Measurements from ENCODE around the gene TCN1. TPM values are rescaled to one million over a fixed set of nuclear protein-coding genes. Genes with fewer than 3 reads are reported as not detected.
A peak's percentile ranks its signal among the peaks of the same experiment; 100 is the strongest.
"Not testable (repeated sequence)": the region's sequence is repeated elsewhere in the genome, so short reads cannot be mapped to it uniquely, and the experiment has no call there.

The TCN1 gene
- total RNA-seq, 1 donor from 2014 or later = not detected

DNA sequence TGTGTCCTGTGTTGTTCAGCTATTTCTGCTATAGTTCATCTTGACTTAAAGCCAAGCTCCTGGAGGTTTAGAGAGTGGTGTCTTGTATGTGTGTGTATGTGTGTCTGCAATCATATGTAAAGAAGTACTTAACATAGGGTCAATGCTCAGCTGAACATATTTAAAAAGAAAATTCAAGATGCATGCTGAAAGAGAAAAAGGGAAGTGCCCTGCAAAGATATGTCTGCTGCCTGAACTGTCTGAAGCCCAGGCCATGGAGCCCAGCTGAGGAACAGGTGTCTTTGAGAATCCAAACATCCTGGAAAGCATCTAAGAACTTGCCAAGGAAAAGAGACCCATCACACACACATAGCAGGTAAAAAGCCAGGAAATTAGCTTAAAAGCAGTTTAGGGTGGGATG lies 6.6 kb downstream of the TCN1 start:
- FAIRE-seq (no peak), DNase-seq (ENCODE audit: low spot score in 2 of 2) (no peak)

DNA sequence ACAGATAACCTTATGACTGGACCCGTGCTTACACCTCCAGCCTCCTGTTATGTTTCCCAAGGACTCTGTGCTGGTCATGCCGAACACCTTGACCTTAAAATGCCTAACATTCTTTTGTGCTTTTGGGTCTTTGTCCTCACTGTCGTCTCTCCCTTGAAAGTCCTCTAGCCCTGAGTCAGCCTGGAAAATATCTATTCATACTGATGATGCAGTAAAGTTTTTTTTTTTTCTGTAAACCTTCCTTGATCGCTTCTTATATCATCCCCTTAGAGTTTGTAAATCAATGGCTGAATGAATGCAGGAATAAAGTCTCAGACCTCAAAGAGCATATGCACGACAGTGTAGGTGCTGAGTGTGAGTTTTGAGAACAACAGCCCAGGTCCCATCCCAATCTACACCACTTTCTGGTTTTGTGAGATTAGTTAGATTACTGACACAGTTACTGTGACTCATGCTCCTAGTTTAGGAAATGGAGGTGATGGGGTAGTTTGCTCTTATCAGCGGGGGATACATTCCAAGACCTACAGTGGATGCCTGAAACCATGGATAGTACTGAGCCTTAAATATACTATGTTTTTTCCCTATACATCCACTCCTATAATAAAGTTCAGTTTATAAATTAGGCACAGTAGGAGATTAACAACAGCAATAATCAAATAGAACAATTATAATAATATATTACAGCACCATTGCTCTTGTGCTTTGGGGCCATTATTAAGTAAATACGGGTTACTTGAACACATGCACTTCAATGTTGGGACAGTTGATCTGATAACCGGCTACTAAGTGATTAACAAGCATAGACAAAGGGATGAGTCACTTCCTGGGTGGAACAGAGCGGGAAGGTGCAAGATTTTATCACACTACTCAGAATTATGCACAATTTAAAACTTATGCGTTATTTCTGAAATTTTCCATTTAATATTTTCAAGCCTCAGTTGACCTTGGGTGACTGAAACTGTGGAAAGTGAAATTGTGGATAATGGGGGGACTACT lies 8.6 kb downstream of the TCN1 start:
- DNase-seq (ENCODE audit: low spot score in 2 of 2) = no peak
- FAIRE-seq = no peak

DNA sequence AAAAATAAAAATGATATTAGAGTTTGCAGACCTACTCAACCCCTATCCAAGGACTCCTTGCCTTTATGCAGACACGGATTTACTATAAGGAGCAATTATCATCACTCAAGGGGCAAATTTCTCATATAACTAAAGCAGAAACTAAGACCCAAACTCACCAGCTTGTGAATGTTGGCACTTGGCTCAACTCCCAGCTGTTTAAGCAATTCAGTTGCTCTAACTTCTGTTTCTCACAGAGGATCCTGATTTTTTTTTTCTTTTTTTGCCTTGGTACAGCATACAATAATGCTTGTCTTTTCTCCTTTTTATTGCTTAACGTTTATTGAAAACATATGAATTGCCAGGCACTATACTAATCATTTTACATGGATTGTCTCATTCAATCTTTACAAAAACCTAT lies 11.4 kb downstream of the TCN1 start:
- FAIRE-seq (no peak), DNase-seq (ENCODE audit: low spot score in 2 of 2) (no peak)

DNA sequence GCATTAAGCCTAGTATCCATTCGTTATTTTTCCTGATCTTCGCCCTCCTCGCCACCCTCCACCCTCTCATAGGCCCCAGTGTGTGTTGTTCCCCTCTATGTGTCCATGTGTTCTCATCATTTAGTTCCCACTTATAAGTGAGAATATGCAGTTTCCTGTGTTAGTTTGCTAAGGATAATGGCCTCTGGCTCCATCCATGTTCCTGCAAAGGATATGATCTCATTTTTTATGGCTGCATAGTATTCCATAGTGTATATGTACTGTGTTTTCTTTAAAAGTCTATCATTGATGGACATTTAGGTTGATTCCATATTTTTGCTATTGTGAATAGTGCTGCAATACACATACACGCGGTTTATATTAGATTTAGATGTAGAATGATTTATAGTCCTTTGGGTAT lies 14.9 kb downstream of the TCN1 start:
- FAIRE-seq; DNase-seq (ENCODE audit: low spot score in 2 of 2): not testable (repeated sequence)

DNA sequence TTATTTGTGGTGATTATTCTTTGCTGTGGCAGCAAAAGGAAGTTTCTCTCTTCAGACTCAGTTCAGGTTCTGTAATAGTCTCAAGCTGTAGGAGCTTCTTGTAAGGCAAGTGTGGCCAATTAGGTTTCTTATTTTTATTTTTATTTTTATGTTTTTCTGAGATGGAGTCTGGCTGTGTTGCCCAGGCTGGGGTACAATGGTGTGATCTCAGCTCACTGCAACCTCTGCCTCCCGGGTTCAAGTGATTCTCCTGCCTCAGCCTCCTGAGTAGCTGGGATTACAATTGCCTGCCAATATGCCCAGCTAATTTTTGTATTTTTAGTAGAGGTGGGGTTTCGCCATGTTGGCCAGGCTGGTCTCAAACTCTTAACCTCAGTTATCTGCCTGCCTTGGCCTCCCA lies 16.7 kb downstream of the TCN1 start:
- not testable (repeated sequence) for FAIRE-seq; DNase-seq (ENCODE audit: low spot score in 2 of 2)

DNA sequence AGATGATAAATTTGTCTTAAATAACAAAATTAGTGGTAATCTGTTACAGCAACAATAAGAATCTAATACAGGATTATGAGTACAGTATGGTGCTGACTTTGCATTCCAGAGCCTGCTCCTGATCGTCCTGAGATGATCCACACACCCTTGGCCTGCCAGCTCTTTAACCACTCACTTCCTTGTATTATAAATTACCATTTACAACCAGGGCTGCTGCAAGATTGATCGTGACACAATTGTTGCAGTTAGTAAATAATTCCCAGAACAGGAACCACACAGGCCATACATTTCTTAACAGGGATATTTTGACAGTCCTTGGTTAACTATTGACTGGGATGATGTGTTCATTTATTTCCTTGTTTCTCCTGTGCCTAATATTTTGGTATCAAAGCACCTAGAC lies 17.2 kb downstream of the TCN1 start:
- FAIRE-seq = no peak

DNA sequence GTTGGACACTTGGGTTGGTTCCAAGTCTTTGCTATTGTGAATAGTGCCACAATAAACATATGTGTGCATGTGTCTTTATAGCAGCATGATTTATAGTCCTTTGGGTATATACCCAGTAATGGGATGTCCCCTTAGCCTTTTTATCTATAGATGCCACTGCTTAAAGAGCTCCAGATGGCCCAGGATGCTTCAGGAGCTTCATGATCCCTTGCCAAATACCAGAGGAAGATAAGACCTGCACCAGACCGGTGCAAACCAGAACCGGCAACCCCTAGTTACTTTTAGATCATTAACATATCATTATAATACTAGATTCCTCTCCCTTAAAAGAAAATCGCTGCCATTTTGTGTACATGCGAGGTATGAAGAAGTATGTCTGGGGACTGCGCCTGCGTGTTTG lies 17.8 kb downstream of the TCN1 start:
- not testable (repeated sequence) for DNase-seq (ENCODE audit: low spot score in 2 of 2); FAIRE-seq

More for the DNA sequence above, 17.2 kb downstream of the TCN1 start:
- no peak for DNase-seq (ENCODE audit: low spot score in 2 of 2)

DNA sequence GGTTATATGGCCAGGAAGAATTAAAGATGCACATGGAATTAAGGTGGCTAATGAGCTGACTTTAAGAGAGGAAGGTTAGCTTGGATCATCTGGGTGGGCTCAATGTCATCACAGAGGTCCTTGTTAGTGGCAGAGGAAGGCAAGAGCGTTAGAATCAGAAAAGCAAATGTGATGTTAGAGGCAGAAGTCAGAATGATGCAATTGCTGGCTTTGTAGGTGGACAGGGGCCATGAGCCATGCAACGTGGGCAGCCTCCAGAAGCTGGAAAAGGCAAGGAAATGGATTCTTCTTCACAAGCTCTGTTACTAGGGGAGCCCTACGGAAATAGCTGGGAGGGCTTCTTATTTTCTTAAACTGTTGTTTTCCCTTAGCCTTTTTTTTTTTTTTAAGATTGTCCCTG lies 18.7 kb downstream of the TCN1 start:
- FAIRE-seq (no peak), DNase-seq (ENCODE audit: low spot score in 2 of 2) (no peak)

DNA sequence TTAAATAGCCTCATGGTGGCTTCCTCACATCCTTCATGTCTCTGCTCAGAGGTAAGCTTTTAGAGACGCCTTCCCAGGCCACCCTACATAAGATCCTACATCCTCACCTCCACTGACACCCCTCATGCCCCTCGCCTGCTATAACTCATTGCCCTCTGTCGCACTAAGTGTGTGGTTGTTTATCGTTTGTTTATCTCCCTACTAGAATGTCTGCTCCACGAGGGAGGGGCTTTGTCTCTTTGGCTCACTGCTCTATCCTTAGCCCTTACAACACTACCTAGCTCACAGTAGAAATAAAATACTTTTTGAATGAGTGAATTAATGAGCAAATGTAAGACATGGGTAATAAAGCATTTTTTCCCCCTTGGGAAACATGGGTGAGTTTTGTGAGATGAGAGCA lies 19.7 kb downstream of the TCN1 start:
- DNase-seq (ENCODE audit: low spot score in 2 of 2) (no peak), FAIRE-seq (no peak)

DNA sequence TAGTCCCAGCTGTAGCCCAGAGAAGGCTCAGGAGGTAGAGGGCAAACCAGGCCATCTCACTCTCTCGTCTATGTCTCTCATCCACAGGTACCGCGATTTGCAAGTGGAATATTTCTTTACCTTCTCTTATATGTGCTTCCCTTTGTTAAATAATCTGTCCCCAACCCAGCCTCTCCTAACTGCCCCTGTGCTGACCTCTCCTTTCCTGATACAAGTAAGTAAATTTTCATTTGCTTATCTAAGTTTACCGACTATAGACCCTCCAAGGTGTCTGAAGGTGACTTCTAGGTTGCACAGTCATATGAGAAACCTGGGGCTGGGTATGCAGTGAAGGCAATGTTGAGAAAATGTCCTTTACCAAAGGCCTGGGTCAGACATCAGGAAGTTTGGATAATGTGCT lies 20.9 kb downstream of the TCN1 start, which contains the start of gene CBLIF:
Gene CBLIF (minus strand): TSS at position 101 of the 400 bp plus-strand sequence. CDS start 46 bp downstream, at position 55.
- DNase-seq (ENCODE audit: low spot score in 2 of 2) = no peak
- FAIRE-seq = no peak

DNA sequence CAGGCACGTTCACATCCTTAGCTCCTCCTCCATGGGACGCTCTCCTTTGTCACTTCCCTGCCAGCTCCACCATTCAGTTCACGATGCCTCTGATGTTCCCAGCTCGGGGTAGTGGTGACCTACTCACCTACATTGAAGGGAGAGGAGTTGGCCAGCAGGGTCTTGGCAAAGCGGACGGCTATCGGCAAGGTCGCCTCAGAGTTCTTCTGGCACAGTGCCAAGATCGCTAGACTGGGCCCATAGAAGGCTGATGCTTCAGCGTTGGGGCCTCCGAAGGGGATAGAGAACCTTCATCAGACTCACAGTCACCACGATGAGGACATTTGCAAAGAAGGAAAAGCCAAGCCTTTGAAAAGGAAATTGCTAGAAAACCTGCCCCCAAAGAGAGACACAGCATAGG lies 24.0 kb downstream of the TCN1 start:
- FAIRE-seq (no peak), DNase-seq (ENCODE audit: low spot score in 2 of 2) (no peak)

DNA sequence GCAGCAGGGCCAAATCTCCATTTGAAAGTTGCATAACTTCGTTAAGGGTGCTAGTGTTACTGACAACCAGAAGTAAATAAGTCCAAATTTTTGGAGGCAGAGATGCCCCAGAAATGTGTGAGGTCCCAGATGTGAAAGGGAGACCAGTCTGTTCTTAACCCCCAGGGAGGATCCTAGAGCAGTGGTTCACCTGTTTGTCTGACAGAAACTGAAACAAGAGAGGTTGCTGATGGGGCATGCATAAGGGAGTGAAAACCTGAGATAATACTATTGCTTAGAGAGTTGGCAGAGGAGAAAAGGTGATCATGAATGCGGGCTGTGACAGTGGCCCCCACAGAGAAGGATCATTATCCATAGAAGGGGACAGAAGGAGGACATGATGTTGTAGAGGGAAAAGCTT lies 24.8 kb downstream of the TCN1 start:
- FAIRE-seq (no peak), DNase-seq (ENCODE audit: low spot score in 2 of 2) (no peak)

DNA sequence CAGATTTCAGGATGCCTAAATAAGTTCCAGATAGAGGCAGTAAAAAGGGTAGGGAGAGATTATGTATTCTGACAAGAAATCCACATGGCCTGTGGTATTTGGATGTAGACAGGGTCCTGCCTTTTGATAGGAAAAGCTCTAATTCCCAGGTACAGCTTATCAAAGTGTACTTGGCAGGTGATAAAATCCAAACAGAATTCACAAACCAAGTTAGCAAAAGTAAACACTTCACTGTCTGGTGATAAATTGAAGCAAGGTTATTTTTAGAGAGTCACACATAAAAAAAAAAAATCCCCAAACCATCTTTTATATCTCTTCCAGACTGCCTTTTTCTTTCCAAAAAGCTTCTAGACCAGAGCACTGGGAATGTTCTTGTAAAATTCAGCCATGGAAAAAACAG lies 26.7 kb downstream of the TCN1 start:
- DNase-seq (ENCODE audit: low spot score in 2 of 2) = no peak
- no peak for FAIRE-seq

DNA sequence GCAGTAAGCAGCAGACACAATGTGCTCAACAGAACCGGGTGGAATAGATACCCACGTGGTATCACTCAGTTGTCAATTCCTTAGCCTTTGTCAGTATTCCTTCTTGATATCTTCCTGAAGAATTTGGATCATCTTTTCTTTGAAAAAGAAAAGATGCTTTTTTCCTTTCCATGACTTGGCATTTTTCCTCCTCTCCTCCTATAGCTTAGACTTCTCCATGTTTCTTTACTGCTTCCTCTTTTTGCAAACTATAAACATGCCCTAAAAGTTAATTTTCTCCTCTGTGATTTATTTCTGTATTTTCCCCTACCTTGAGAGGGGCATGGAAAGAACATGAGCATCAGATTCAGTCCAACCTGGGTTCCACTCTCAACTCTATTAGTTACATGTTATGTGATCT lies 32.7 kb downstream of the TCN1 start:
- FAIRE-seq (no peak), DNase-seq (ENCODE audit: low spot score in 2 of 2) (no peak)

DNA sequence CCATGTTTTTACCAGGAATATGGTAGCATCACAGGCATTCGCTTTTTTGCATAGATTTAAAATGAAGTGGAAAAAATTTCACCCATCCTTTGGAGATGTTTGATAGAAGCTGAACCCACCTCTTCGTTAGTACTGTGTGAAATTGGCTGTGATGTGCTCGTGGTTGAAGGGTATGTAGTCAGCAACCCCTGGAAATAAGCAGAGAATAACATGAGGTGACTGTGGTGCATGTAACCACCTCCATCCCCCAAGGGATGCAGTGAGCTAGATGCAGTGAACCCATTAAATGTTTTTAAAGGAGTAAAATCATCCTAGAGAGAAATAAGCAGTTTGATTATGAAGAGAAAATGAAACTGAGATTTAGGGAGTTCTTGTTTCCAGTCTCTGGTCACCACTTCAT lies 36.9 kb downstream of the TCN1 start:
- FAIRE-seq (no peak), DNase-seq (ENCODE audit: low spot score in 2 of 2) (no peak)

DNA sequence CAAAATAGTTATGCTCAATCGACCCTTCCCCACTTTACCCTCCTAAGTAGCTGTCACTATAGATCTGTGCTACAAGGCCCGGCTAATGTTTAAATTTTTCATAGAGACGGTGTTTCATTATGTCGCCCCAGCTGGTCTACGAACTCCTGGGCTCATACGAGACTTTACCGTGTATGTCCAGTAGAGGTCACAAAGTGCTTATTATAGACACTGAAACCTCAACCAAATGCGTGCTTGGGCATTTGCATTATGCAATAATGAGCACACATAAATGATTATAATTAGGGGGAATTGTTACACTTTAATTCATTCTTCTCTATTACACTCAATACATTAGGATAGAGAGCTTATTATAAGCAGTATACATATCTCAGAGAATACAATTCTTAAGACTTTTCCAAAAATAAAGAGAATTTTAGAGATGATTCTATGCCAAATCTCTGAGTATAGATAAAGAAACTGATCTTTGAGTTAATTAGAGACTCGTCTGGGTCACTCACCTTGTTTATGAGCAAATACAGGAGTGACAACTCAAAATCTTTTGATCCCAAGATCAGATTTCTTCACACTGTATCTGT lies 43.2 kb downstream of the TCN1 start:
- DNase-seq (ENCODE audit: low spot score in 2 of 2) = peak in 1 of 2 donors; percentile 30
- peak; percentile 3 for FAIRE-seq

DNA sequence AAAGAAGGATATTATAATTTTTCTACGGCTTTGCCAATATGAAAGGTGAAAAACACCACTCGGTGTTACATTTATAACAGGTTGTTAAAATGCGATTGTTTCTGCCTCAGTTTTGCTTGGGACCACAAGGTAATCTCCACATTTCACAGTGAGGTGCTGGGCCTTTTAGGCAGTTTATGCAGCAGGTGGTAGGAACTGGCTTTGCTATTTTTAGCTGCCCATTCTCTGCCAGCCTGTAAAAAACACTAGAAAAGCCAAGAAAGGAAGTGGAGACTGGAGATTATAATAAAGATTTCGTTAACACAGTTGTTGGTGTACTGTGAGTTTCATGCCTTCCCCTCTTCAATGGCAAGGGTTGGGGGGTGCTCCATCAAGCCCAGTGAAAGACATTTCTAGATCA lies 47.7 kb downstream of the TCN1 start:
- DNase-seq (ENCODE audit: low spot score in 2 of 2) = no peak
- FAIRE-seq = no peak

DNA sequence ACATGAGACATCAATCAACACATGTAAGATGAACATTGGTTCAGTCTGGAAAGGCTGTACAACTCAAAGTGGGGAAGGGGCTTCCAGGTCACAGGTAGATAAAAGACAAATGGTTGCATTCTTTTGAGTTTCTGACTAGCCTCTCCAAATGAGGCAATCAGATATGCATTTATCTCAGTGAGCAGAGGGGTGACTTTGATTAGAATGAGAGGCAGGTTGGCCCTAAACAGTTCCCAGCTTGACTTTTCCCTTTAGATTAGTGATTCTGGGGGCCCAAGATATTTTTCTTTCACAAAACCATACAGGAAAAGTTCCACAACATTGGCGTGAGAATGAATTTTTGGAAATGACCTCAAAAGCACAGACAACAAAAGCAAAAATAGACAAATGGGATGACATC lies 49.9 kb downstream of the TCN1 start:
- FAIRE-seq; DNase-seq (ENCODE audit: low spot score in 2 of 2): not testable (repeated sequence)

DNA sequence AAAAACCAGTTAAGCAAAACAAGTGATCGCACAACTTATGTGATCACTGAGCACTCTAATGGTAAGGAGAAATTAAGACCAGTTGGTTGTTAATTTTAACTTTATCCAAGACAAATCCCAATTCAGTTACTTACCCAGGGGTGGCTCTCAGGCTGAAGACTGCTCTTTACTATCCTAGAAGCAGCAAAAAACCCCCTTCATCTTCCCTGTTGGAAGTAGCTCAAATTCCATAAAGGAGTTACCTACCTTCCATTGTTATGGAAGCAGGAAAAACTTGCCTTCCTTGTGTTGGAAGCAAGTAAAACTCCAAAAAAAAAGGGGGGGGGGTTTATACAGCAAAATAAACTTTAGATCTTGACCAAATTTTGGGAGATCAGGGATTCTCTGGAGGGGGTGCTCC lies 50.5 kb downstream of the TCN1 start:
- no peak for FAIRE-seq
- no peak for DNase-seq (ENCODE audit: low spot score in 2 of 2)

DNA sequence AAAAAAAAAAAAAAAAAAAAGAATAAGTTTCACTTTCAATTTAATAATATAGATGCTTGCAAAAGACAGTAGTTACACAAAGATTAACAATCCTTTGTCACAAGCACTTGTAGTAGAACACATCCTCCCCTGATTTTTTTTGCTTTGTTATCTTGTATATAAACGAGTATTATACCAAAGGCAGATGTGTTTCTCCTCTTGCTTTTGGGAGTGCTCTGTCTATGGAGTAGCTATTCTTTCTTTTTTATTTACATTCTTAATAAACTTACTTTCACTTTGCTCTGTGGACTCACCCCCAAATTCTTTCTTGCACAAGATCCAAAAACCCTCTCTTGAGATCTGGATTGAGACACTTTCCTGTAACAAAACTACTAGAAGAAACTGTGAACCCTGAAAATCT lies 52.3 kb downstream of the TCN1 start:
- DNase-seq (ENCODE audit: low spot score in 2 of 2) = no peak
- FAIRE-seq = no peak

DNA sequence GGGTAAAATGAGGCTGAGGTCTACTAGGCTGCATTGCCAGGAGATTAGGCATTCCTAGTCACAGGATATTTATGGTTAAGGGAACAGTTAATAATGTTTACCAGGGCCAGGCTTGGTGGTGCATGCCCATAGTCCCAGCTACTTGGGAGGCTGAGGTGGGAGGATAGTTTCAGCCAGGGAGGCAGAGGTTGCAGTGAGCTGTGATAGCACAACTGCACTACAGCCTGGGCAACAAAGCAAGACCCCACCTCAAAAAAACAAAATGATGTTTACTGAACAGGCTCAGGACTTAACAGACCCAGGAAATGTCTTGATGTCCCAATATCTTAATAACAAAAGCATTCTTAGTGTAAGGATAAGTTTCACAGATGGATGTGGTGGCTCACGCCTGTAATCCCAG lies 52.9 kb downstream of the TCN1 start:
- FAIRE-seq = no peak
- no peak for DNase-seq (ENCODE audit: low spot score in 2 of 2)

DNA sequence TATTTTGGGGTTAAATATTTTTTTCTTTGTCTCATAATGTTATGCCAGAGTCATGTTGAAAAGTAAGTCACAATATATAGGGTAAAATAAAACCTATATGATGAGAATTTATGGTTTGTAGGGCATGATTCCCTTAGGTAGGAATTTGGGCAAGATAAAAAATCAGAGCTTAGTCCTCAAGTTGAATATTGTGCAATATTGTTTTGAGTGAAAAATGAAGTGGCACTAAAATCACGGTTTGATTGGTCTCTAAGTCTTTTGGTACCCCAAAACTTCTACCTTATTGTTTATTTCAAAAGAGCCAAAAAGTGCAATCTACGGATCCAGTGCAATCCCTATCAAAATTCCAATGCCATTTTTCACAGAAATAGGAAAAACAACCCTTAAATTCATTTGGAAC lies 54.1 kb downstream of the TCN1 start:
- DNase-seq (ENCODE audit: low spot score in 2 of 2) (no peak), FAIRE-seq (no peak)

Measured in frontal cortex (tissue), 4 donors.